GM21390 (cell line): ENCODE measurements around the gene NFIA.

Experiments used
- ATAC-seq: cut with Tn5 transposase; IDR thresholded peaks from one replicate; pipeline ENCODE4 v1.9.1; 2021; ENCODE audit not compliant: unreplicated experiment

NFIA gene

DNA sequence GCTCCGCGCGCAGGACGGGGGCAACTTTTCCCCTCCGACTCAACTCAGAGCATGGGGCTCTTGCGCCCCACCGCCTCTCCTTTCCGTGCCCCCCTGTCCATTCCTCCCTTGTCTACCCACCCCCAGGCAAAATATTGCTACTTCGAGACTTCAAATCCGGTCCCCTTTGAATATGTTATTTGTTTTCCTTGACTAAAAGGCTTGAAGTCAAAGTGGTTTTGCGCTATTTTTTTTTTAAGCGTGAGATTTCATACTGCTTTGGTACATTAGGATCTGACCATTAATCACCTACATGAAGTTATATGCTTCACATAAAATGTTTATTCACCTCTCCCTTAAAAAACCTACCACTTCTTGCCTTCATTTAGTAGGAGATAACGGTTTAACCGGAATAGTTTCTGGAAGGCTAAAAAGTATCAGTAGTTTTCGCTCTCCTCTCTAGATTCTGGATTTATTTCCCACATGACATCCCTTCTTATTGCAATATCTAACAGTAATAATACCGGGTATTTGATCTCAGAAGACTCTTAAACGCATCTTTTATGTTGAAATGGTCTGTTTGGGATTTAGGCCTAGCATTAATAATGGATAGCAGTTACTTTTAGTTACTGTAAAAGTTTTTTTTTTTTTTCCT is 1.6 kb downstream of the NFIA start:
- ATAC-seq, result no peak

- ATAC-seq, result no peak
Measured at GRCh38 chr1:61084491-61085031, 2.2 kb downstream of the NFIA start.

DNA sequence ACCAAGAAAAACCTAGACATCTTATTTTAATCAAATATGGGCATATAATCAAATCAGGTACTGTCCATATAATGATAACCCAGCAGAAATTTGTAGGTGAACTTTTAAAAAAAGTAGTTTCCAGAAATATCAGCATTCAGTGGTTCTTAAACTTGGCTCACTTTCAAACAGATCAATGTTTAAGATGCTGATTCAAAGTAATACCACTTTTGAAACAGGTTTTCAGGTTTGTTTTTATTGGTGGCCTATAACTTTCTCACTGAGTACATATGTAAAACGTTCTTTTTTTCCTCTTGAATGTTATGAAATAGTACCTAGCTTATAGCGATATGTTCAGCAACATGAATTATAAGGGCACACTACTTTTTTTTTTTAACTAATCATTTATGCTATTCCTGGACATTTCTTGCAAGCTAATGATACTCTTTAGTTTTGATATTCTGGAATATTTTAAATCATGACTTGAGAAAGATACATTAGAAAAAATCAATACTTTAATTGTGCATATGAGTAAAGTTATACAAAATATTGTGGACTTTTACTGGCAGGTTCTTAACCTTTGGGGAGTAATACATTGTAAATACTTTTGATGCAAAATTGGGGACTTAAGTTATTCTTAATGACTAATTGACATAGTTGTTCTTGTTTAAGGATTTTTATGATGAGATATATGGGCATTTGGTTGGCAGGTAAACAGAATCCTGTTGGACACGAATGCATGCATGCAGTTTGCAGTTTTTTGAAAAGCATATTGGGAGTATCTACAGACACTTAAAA is 3.0 kb downstream of the NFIA start:
- ATAC-seq, result no peak

DNA sequence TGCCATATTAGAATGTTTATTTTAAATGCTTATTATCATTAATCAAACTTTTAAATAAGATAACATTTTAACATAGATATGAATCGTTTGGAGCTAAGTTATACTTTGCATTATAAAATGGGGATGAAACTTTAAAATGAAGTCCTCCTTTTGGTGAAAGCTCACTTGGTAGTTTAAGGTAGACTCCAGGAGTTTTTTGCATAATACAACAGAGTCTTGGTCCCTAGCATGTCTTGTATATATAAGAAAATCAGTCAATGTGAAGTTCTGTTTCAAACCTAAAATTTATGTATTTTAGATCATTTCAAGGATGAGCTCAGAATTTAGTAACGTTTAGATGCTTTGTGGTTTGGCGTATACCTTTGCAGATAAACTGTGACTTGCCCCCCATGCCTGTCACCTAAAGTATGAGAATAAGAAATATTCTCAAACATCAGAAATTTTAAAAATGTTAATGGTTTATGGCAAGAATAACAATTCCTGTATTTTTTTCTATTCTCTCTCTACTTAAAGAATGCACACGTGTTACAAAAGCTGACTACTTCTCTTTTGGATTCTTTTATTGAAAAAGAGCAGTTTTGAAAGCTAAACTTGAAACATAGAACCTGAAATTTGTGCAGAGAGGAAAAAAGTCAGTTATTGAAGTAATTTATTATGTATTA is 3.8 kb downstream of the NFIA start:
- no peak for ATAC-seq

- ATAC-seq, result no peak
Measured at GRCh38 chr1:61087571-61087970, 5.2 kb downstream of the NFIA start.

DNA sequence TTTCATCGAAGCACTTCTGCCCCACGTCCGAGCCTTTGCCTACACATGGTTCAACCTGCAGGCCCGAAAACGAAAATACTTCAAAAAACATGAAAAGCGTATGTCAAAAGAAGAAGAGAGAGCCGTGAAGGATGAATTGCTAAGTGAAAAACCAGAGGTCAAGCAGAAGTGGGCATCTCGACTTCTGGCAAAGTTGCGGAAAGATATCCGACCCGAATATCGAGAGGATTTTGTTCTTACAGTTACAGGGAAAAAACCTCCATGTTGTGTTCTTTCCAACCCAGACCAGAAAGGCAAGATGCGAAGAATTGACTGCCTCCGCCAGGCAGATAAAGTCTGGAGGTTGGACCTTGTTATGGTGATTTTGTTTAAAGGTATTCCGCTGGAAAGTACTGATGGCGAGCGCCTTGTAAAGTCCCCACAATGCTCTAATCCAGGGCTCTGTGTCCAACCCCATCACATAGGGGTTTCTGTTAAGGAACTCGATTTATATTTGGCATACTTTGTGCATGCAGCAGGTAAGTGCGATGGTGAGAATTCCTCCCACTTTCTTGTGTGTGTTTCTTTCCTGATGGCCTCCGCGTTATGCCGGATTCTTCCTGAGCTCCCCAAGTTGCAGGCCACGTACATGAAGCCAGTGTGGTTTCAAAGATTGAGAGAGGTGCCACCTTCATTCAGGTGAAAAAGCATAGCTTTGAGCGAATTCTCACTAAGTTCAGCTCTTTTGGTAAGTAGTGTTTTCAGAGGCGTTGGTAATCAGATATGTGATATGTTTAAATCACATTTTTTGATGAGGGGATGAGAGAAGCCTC is 6.0 kb downstream of the NFIA start:
- ATAC-seq, result no peak

GRCh38 chr1:61089338-61089737 is 7.0 kb downstream of the NFIA start:
- ATAC-seq, result no peak

DNA sequence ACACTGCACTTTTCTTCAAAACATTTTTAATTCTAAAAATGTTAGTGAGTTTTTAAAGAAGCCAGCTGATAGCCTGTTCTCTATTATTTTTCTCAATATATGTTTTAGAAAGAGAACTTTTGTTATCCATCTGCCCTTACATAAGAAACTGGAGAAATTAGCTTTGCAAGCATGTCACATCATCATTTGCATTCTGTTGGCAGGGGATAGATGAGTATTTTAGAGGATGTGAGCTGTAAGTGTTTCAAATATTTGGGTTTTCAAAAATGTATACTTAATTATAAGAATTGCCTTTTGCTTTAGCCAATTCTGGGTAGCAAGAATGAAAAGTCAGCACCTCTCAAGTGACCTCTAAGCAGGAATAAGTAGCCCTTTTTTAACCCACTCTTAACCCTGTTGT is 7.4 kb downstream of the NFIA start:
- ATAC-seq, result no peak

- ATAC-seq, result no peak
Measured at GRCh38 chr1:61090546-61091202, 8.3 kb downstream of the NFIA start.

- ATAC-seq, result no peak
Measured at GRCh38 chr1:61091455-61091854, 9.1 kb downstream of the NFIA start.

- no peak for ATAC-seq
Measured at GRCh38 chr1:61092642-61093041, 10.3 kb downstream of the NFIA start.

GRCh38 chr1:61093525-61094137 is 11.3 kb downstream of the NFIA start:
- no peak for ATAC-seq

GRCh38 chr1:61094677-61095469 is 12.5 kb downstream of the NFIA start:
- no peak for ATAC-seq

DNA sequence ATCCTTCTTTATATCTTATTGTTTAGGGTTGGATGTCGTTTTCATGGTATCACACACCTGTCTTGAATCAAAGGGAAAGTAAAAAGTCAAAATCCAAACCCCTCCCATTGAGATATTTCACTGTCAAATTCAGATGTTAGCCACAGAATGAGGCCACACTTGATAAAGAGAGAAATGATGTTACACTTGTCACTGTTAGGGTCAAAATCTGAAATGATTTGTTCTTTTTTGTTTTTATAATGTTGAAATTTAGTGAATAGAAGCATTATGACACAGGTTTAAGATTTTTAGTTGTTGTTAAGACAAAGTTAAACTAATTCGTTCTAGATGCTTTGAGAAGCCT is 13.1 kb downstream of the NFIA start:
- no peak for ATAC-seq

GRCh38 chr1:61097317-61097716 is 15.0 kb downstream of the NFIA start:
- no peak for ATAC-seq

DNA sequence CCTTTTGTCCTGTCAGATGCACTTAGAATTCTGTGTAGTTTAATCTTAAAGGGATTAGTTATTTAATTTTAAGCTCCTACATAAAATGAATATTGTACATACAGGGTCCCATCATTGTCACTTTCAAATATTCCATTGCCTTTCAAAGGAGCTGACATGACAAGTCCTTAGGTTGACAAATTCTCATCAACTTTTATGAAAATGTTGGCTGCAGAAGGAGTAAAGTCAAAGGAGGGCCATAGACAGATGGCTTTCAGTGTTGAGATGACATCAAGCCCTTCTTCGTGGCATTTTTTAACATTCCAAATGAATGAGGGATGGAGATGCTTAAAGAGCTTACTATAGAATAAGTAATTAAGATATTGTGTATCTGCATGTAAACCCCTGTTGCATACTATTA is 15.4 kb downstream of the NFIA start:
- ATAC-seq, result no peak

DNA sequence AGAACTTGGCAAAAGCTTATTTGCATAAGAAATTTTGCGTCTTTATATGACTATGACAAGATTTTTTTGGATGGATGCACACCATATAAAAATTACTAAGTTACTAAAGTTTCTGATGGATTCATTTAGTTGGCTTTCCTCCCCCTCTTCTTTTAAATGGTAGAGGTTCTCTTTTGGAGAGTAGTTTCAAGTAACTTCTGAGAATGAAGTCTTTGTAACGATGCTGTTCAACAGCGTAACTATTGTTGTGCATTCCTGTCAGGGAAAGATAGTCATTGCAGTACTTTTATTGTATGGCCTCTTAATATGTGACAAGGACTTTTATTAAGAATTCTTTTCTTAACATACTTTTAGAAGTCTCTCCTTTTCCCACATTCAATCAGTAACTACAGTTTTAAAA is 16.0 kb downstream of the NFIA start:
- no peak for ATAC-seq

DNA sequence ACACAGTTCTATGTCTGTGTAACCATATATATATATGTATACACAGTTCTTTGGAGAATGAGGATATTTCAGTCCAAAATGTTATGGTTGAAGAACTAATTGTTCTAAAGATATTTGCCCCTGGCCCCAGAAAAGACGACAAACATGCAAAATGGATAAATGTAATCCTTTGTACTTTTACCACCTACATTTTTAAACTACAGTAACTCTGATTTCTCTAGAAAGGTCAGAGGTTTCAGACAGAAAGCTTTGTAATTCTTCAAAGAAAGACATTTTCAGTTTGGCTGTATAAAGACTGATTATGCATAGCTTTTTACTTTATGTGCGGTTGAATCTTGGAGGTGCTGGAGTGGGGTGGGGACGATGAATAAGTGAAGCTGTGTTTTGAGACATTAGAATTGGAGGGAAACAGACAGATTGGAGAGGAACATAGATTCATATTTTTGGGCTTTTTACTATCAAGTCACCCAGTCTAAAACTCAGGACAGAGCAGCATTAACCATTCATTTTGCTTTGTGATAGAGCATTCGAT is 16.6 kb downstream of the NFIA start:
- no peak for ATAC-seq

GRCh38 chr1:61100578-61100977 is 18.2 kb downstream of the NFIA start:
- no peak for ATAC-seq
